GM23248 (cell line): Measurements from ENCODE around the gene RNF149. TPM values are rescaled to one million over a fixed set of nuclear protein-coding genes. Genes with fewer than 3 reads are reported as not detected.

Experiments used
- DNase-seq: peaks from one replicate; pipeline ENCODE4 v3.0.0-alpha.2; 2015
- H2AFZ ChIP-seq: fragments of 200-600 bp; sonication (generic); 2 replicates; pipeline ENCODE4 v1.6.1; 2016; ENCODE audit warnings: antibody characterized with exemption
- H3F3A ChIP-seq: fragments of 200-600 bp; sonication (generic); 2 replicates; pipeline ENCODE4 v1.6.1; 2016; ENCODE audit warnings: mild to moderate bottlenecking, antibody characterized with exemption, mixed run types; ENCODE audit not compliant: insufficient read depth
- H3K27ac ChIP-seq: fragments of 200-600 bp; sonication (generic); 2 replicates; pipeline ENCODE4 v1.5.1; 2016; ENCODE audit warnings: mild to moderate bottlenecking
- H3K27me3 ChIP-seq: fragments of 200-600 bp; sonication (generic); replicated peaks from 2 replicates; pipeline ENCODE4 v1.6.1; 2016; ENCODE audit warnings: mild to moderate bottlenecking; ENCODE audit not compliant: insufficient read depth
- H3K36me3 ChIP-seq: fragments of 200-600 bp; sonication (generic); 2 replicates; pipeline ENCODE4 v1.6.1; 2016; ENCODE audit warnings: low read depth, mild to moderate bottlenecking
- H3K4me1 ChIP-seq: fragments of 200-600 bp; sonication (generic); 2 replicates; pipeline ENCODE4 v1.6.1; 2016; ENCODE audit warnings: mild to moderate bottlenecking; ENCODE audit not compliant: insufficient read depth
- H3K4me2 ChIP-seq: fragments of 200-600 bp; sonication (generic); one replicate; pipeline ENCODE4 v1.6.1; 2016; ENCODE audit warnings: mild to moderate bottlenecking; ENCODE audit not compliant: unreplicated experiment
- H3K4me3 ChIP-seq: fragments of 200-600 bp; sonication (generic); 2 replicates; pipeline ENCODE4 v1.5.1; 2016; ENCODE audit warnings: mild to moderate bottlenecking
- H3K79me2 ChIP-seq: fragments of 200-600 bp; sonication (generic); 2 replicates; pipeline ENCODE4 v1.6.1; 2016; ENCODE audit warnings: mild to moderate bottlenecking; ENCODE audit not compliant: insufficient read depth
- H3K9ac ChIP-seq: fragments of 200-600 bp; sonication (generic); 2 replicates; pipeline ENCODE4 v1.6.1; 2016; ENCODE audit warnings: mild to moderate bottlenecking
- H3K9me2 ChIP-seq: fragments of 200-600 bp; sonication (generic); 2 replicates; pipeline ENCODE4 v1.6.1; 2016; ENCODE audit warnings: mixed run types, mild to moderate bottlenecking, moderate library complexity; ENCODE audit not compliant: insufficient read depth
- H3K9me3 ChIP-seq: fragments of 200-600 bp; sonication (generic); one replicate; pipeline ENCODE4 v1.6.1; 2017; ENCODE audit warnings: low read depth
- H4K20me1 ChIP-seq: fragments of 200-600 bp; sonication (generic); 2 replicates; pipeline ENCODE4 v1.6.0; 2016; ENCODE audit not compliant: insufficient read depth
- EZH2 ChIP-seq: fragments of 200-600 bp; sonication (generic); IDR thresholded peaks from 2 replicates; pipeline ENCODE4 v1.6.1; 2018; ENCODE audit warnings: antibody characterized with exemption, mild to moderate bottlenecking; ENCODE audit not compliant: insufficient read depth, poor library complexity, severe bottlenecking
- EZH2phosphoT487 ChIP-seq: fragments of 200-600 bp; sonication (generic); IDR thresholded peaks from 2 replicates; pipeline ENCODE4 v1.6.1; 2018; ENCODE audit warnings: antibody characterized with exemption, moderate library complexity, mild to moderate bottlenecking, low read depth; ENCODE audit not compliant: insufficient read depth
- WGBS, 2 experiments: methylation state at CpG; one replicate each; pipeline ENCODE4 v1.1.6; 2015 to 2017; ENCODE audit warnings: low lambda C conversion rate in 2 of 2, low coverage in 1 of 2; ENCODE audit errors: missing lambda C conversion rate in 2 of 2; 5-methylcytosine and 5-hydroxymethylcytosine counted together
- in situ Hi-C: fragments of 300-500 bp; cut with MboI; formaldehyde crosslinking; loops from 2 replicates; pipeline ENCODE4 v1.15.0; 2020
- polyA plus RNA-seq: library from polyadenylated mRNA; unstranded; fragments of >200 nt; fragmentation: Nextera tagmentation; extraction: Ambion mirVana; gene quantifications from 2 replicates; pipeline ENCODE4 v1.2.1, GENCODE V29; 2016
- total RNA-seq: library from RNA; depleted of rRNA; stranded (reverse); fragments of >200 nt; shearing (Covaris generic); gene quantifications from 2 replicates; pipeline ENCODE4 v1.2.3, GENCODE V29; 2014

The RNF149 gene
- total and polyA plus RNA-seq, 2 experiments from 2014 or later: 51.9 to 58.1 TPM

DNA sequence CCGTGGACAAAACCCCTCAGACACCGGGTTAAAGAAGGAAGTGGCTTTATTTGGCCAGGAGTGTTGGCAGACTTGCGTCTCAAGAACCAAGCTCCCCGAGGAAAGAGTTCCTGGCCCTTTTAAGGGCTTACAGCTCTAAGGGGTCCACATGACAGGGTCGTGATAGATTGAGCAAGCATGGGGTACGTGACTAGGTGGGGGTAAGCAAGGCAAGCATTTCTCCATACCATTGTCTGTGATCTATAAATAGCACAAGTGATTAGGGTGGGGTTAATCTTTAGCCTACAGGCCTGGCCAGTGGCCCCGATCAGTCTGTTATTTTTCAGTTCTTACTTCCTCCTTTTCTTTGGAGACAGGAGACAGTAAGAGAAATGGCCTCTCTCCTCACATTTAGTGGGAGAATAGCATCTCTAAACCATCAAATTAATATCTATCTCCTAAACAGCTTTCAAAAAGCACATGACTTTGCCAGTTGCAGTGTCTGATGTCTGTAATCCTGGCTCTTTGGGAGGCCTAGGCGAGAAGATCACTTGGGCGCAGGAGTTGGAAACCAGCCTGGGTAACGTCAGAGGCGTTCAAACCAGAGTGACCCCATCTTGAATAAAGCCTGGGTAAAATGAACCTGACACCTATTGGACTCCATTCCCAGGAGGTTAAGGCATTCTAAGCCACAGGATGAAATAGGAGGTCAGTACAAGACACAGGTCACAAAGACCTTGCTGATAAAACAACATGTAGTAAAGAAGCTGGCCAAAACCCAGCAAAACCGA, 74.1 kb downstream of the RNF149 start:
- Histone ChIP-seq H3K9me2 (no peaks in the 10 kb centered on the region), H3F3A (no peaks in the 10 kb centered on the region), H3K9ac (no peak overlapping the region), H3K9me3 (no peaks in the 10 kb centered on the region), H3K4me1 (peaks cover 4% of the 10 kb centered on the region; the same call in 1 of the 2 replicates), H3K36me3 (no peaks in the 10 kb centered on the region), H2AFZ (no peak overlapping the region), H3K27ac (no peak overlapping the region), H3K79me2 (no peaks in the 10 kb centered on the region), H3K4me2 (no peak overlapping the region), H3K27me3 (no peaks in the 10 kb centered on the region), H4K20me1 (no peaks in the 10 kb centered on the region), H3K4me3 (no peak overlapping the region)
- no peak for DNase-seq
- in situ Hi-C loops: no loop called here
- no peak for TF ChIP-seq EZH2
- TF ChIP-seq EZH2phosphoT487: no peak
- WGBS, 2 experiments: 64 to 67% methylated on average over 12 of the region's 12 CpGs

DNA sequence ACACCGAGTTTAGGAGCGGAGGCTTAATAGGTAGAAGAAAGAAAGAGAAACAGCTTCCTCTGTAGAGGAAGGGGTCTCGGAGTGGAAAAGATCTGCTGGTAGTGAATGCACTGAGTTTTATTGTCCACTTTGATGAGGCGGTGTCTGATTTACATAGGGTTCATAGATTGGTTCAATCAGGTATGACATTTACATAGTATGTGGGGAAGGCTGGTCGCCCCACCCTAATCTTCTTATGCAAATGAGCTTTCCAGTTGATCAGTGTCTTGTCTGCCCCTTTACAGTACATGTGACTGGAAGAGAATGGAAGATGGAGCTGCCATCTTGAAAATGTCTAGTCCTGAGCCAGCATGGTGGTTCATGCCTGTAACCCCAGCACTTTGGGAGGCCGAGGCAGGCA, 75.7 kb downstream of the RNF149 start:
- Histone ChIP-seq H3K9me2 (no peaks in the 10 kb centered on the region), H3K27me3 (no peaks in the 10 kb centered on the region), H3K36me3 (no peaks in the 10 kb centered on the region), H3K79me2 (no peaks in the 10 kb centered on the region), H2AFZ (no peak overlapping the region), H3K27ac (no peak overlapping the region), H3K4me1 (peaks cover 4% of the 10 kb centered on the region; the same call in 1 of the 2 replicates), H3F3A (no peaks in the 10 kb centered on the region), H3K9me3 (no peaks in the 10 kb centered on the region), H3K9ac (no peak overlapping the region), H4K20me1 (no peaks in the 10 kb centered on the region), H3K4me2 (no peak overlapping the region), H3K4me3 (no peak overlapping the region)
- WGBS, 2 experiments: 72 to 76% methylated on average over 6 of the region's 6 CpGs
- TF ChIP-seq EZH2phosphoT487 (no peak), EZH2 (no peak)
- in situ Hi-C loops: no loop called here
- no peak for DNase-seq

GRCh38 chr2:101231937-101232730, 76.4 kb downstream of the RNF149 start:
- Histone ChIP-seq H3K9me2 (no peaks in the 10 kb centered on the region), H3K9me3 (no peaks in the 10 kb centered on the region), H3K4me2 (no peak overlapping the region), H3K36me3 (no peaks in the 10 kb centered on the region), H3K4me3 (no peak overlapping the region), H3K9ac (no peak overlapping the region), H3F3A (no peaks in the 10 kb centered on the region), H3K27me3 (no peaks in the 10 kb centered on the region), H3K79me2 (no peaks in the 10 kb centered on the region), H3K4me1 (peaks cover 4% of the 10 kb centered on the region; the same call in 1 of the 2 replicates), H3K27ac (no peak overlapping the region), H4K20me1 (no peaks in the 10 kb centered on the region), H2AFZ (no peak overlapping the region)
- in situ Hi-C loops: no loop called here
- DNase-seq: no peak
- WGBS, 2 experiments: 72 to 79% methylated on average over 6 of the region's 6 CpGs
- no peak for TF ChIP-seq EZH2phosphoT487
- no peak for TF ChIP-seq EZH2

GRCh38 chr2:101231240-101231639, 77.3 kb downstream of the RNF149 start:
- DNase-seq: no peak
- Histone ChIP-seq H2AFZ (no peak overlapping the region), H3K9ac (no peak overlapping the region), H3K27me3 (no peaks in the 10 kb centered on the region), H3K9me2 (no peaks in the 10 kb centered on the region), H3K4me1 (peaks cover 4% of the 10 kb centered on the region; the same call in 1 of the 2 replicates), H3F3A (no peaks in the 10 kb centered on the region), H3K4me3 (no peak overlapping the region), H3K4me2 (no peak overlapping the region), H3K9me3 (no peaks in the 10 kb centered on the region), H3K36me3 (no peaks in the 10 kb centered on the region), H3K27ac (no peak overlapping the region), H3K79me2 (no peaks in the 10 kb centered on the region), H4K20me1 (no peaks in the 10 kb centered on the region)
- TF ChIP-seq EZH2: no peak
- TF ChIP-seq EZH2phosphoT487: no peak
- in situ Hi-C loops: no loop called here
- 81 to 96% methylated on average over 1 of the region's 1 CpG for WGBS, 2 experiments
